ENCODE data around the gene AGAP1. TPM values are rescaled to one million over a fixed set of nuclear protein-coding genes. Genes with fewer than 3 reads are reported as not detected.

Gene AGAP1
- total RNA-seq, 2 experiments from 2014 or later, result not detected

GRCh38 chr2:235526166-235526565, 32.3 kb downstream of the AGAP1 start:
- H3K9me3 ChIP-seq (ENCODE audit: low read length), result no peaks in the 10 kb centered on the region
- BruUV-seq (replicated peaks), result no TSS peak
- no peaks in the 10 kb centered on the region for H3K79me2 ChIP-seq (ENCODE audit: insufficient read depth, low read depth, low read length)
- H3K4me1 ChIP-seq (ENCODE audit: insufficient read depth, low read length, poor library complexity, severe bottlenecking), result no peaks in the 10 kb centered on the region
- intact Hi-C loops (cut with micrococcal nuclease; ENCODE audit: unreplicated experiment), result no loop called here
- no peaks in the 10 kb centered on the region for H3K9me2 ChIP-seq (ENCODE audit: insufficient read depth, low read length)
- H3K27ac ChIP-seq (ENCODE audit: low read depth, low read length, poor library complexity, severe bottlenecking), result no peak overlapping the region
- TF ChIP-seq EZH2phosphoT487 (IDR thresholded peaks at IDR 0.05; ENCODE audit: borderline replicate concordance, low read depth, low read length) (no peak), CTCF (conservative IDR thresholded peaks at IDR 0.05; ENCODE audit: low read length) (no peak)
- H3K4me2 ChIP-seq (ENCODE audit: low read length), result no peak overlapping the region
- CTCF ChIA-PET (ENCODE audit: unreplicated experiment), result no interaction called here
- no peaks in the 10 kb centered on the region for H3K36me3 ChIP-seq (ENCODE audit: insufficient read depth, low read length)
- H4K20me1 ChIP-seq (ENCODE audit: insufficient read depth, low read length), result no peaks in the 10 kb centered on the region
- no peak overlapping the region for H2AFZ ChIP-seq (ENCODE audit: low read length)
- POLR2A ChIA-PET, result no interaction called here
- H3K4me3 ChIP-seq (ENCODE audit: low read depth, low read length, poor library complexity, severe bottlenecking), result no peak overlapping the region
- DNase-seq (ENCODE audit: low spot score), result no peak

- Histone ChIP-seq H3K4me2 (ENCODE audit: low read length) (no peak overlapping the region), H3K9me2 (ENCODE audit: insufficient read depth, low read length) (no peaks in the 10 kb centered on the region), H3K4me3 (ENCODE audit: low read depth, low read length, poor library complexity, severe bottlenecking) (no peak overlapping the region), H3K27ac (ENCODE audit: low read depth, low read length, poor library complexity, severe bottlenecking) (no peak overlapping the region), H3K79me2 (ENCODE audit: insufficient read depth, low read depth, low read length) (no peaks in the 10 kb centered on the region), H3K9me3 (ENCODE audit: low read length) (no peaks in the 10 kb centered on the region), H2AFZ (ENCODE audit: low read length) (no peak overlapping the region), H3K4me1 (ENCODE audit: insufficient read depth, low read length, poor library complexity, severe bottlenecking) (no peaks in the 10 kb centered on the region), H4K20me1 (ENCODE audit: insufficient read depth, low read length) (no peaks in the 10 kb centered on the region), H3K36me3 (ENCODE audit: insufficient read depth, low read length) (no peaks in the 10 kb centered on the region)
- POLR2A ChIA-PET, result interaction anchor here (1.0 kb wide), 1 partner anchor 156 kb away, joined by 3 read pairs; no protein-coding TSS in a partner anchor
- no peak for DNase-seq (ENCODE audit: low spot score)
- intact Hi-C loops (cut with micrococcal nuclease; ENCODE audit: unreplicated experiment), result no loop called here
- CTCF ChIA-PET (ENCODE audit: unreplicated experiment), result no interaction called here
- TF ChIP-seq CTCF (conservative IDR thresholded peaks at IDR 0.05; ENCODE audit: low read length) (no peak), EZH2phosphoT487 (IDR thresholded peaks at IDR 0.05; ENCODE audit: borderline replicate concordance, low read depth, low read length) (no peak)
- no TSS peak for BruUV-seq (replicated peaks)
Measured at GRCh38 chr2:235527806-235528469, 34.1 kb downstream of the AGAP1 start.

- ChIA-PET CTCF (ENCODE audit: unreplicated experiment) (no interaction called here), POLR2A (no interaction called here)
- DNase-seq (ENCODE audit: low spot score), result no peak
- BruUV-seq (replicated peaks), result no TSS peak
- Histone ChIP-seq H3K27ac (ENCODE audit: low read depth, low read length, poor library complexity, severe bottlenecking) (no peak overlapping the region), H3K4me2 (ENCODE audit: low read length) (no peak overlapping the region), H3K9me3 (ENCODE audit: low read length) (no peaks in the 10 kb centered on the region), H3K9me2 (ENCODE audit: insufficient read depth, low read length) (no peaks in the 10 kb centered on the region), H3K4me3 (ENCODE audit: low read depth, low read length, poor library complexity, severe bottlenecking) (no peak overlapping the region), H3K79me2 (ENCODE audit: insufficient read depth, low read depth, low read length) (no peaks in the 10 kb centered on the region), H3K4me1 (ENCODE audit: insufficient read depth, low read length, poor library complexity, severe bottlenecking) (no peaks in the 10 kb centered on the region), H2AFZ (ENCODE audit: low read length) (no peak overlapping the region), H4K20me1 (ENCODE audit: insufficient read depth, low read length) (no peaks in the 10 kb centered on the region), H3K36me3 (ENCODE audit: insufficient read depth, low read length) (no peaks in the 10 kb centered on the region)
- intact Hi-C loops (cut with micrococcal nuclease; ENCODE audit: unreplicated experiment), result no loop called here
- TF ChIP-seq CTCF (conservative IDR thresholded peaks at IDR 0.05; ENCODE audit: low read length), result no peak
- TF ChIP-seq EZH2phosphoT487 (IDR thresholded peaks at IDR 0.05; ENCODE audit: borderline replicate concordance, low read depth, low read length), result no peak
Measured at GRCh38 chr2:235529621-235530020, 35.8 kb downstream of the AGAP1 start.

All from OCI-LY7 (cell line).